ENCODE results near the gene MGLL. TPM values are rescaled to one million over a fixed set of nuclear protein-coding genes. Genes with fewer than 3 reads are reported as not detected.

Gene MGLL
- total RNA-seq, 1 donor from 2014 or later = 27.3 TPM

GRCh38 chr3:127680798-127681221 is 141.5 kb downstream of the MGLL start:
- H3K9ac ChIP-seq (ENCODE audit: low read length) = no peak overlapping the region
- H3K4me3 ChIP-seq (ENCODE audit: insufficient read depth, low read depth, low read length) = no peak overlapping the region
- no peaks in the 10 kb centered on the region for H4K20me1 ChIP-seq (ENCODE audit: insufficient read depth, low read length)
- no peak overlapping the region for H3K4me2 ChIP-seq (ENCODE audit: low read length)
- H3K9me3 ChIP-seq (ENCODE audit: insufficient read depth, low read depth, low read length) = no peaks in the 10 kb centered on the region
- no peak overlapping the region for H2AFZ ChIP-seq (ENCODE audit: low read depth, low read length)
- DNase-seq (ENCODE audit: low read depth) (no peak), FAIRE-seq (no peak)
- Mint-ChIP-seq H3K27ac (ENCODE audit: unreplicated experiment) (no peak overlapping the region), H3K27me3 (ENCODE audit: low read depth, unreplicated experiment) (peaks cover 2% of the 10 kb centered on the region), H3K36me3 (ENCODE audit: low read depth, unreplicated experiment) (peaks cover 10% of the 10 kb centered on the region), H3K4me3 (ENCODE audit: unreplicated experiment) (no peak overlapping the region), H3K4me1 (ENCODE audit: low read depth, unreplicated experiment) (no peaks in the 10 kb centered on the region), H3K9me3 (ENCODE audit: unreplicated experiment) (no peaks in the 10 kb centered on the region)
- no peaks in the 10 kb centered on the region for H3K27me3 ChIP-seq (ENCODE audit: insufficient read depth, low read length)
- no peaks in the 10 kb centered on the region for H3K79me2 ChIP-seq (ENCODE audit: insufficient read depth, low read length)
- TF ChIP-seq EZH2 (IDR thresholded peaks at IDR 0.05; ENCODE audit: insufficient read depth, low read length) (no peak), CTCF (IDR thresholded peaks at IDR 0.05; ENCODE audit: insufficient read depth, low read depth, low read length) (no peak)
- H3K36me3 ChIP-seq (ENCODE audit: insufficient read depth, low read length) = no peaks in the 10 kb centered on the region
- H3K27ac ChIP-seq (ENCODE audit: low read depth, low read length) = no peak overlapping the region
- no peaks in the 10 kb centered on the region for H3K4me1 ChIP-seq (ENCODE audit: insufficient read depth, low read length)

GRCh38 chr3:127680146-127680661 is 142.1 kb downstream of the MGLL start:
- Mint-ChIP-seq H3K4me3 (ENCODE audit: unreplicated experiment) (no peak overlapping the region), H3K9me3 (ENCODE audit: unreplicated experiment) (no peaks in the 10 kb centered on the region), H3K4me1 (ENCODE audit: low read depth, unreplicated experiment) (no peaks in the 10 kb centered on the region), H3K27ac (ENCODE audit: unreplicated experiment) (no peak overlapping the region), H3K36me3 (ENCODE audit: low read depth, unreplicated experiment) (peaks cover 12% of the 10 kb centered on the region), H3K27me3 (ENCODE audit: low read depth, unreplicated experiment) (peaks cover 2% of the 10 kb centered on the region)
- TF ChIP-seq EZH2 (IDR thresholded peaks at IDR 0.05; ENCODE audit: insufficient read depth, low read length) (no peak), CTCF (IDR thresholded peaks at IDR 0.05; ENCODE audit: insufficient read depth, low read depth, low read length) (no peak)
- Histone ChIP-seq H3K4me3 (ENCODE audit: insufficient read depth, low read depth, low read length) (no peak overlapping the region), H3K4me1 (ENCODE audit: insufficient read depth, low read length) (no peaks in the 10 kb centered on the region), H3K79me2 (ENCODE audit: insufficient read depth, low read length) (no peaks in the 10 kb centered on the region), H4K20me1 (ENCODE audit: insufficient read depth, low read length) (no peaks in the 10 kb centered on the region), H2AFZ (ENCODE audit: low read depth, low read length) (no peak overlapping the region), H3K27me3 (ENCODE audit: insufficient read depth, low read length) (no peaks in the 10 kb centered on the region), H3K9me3 (ENCODE audit: insufficient read depth, low read depth, low read length) (no peaks in the 10 kb centered on the region), H3K9ac (ENCODE audit: low read length) (no peak overlapping the region), H3K36me3 (ENCODE audit: insufficient read depth, low read length) (no peaks in the 10 kb centered on the region), H3K4me2 (ENCODE audit: low read length) (no peak overlapping the region), H3K27ac (ENCODE audit: low read depth, low read length) (no peak overlapping the region)
- FAIRE-seq (no peak), DNase-seq (ENCODE audit: low read depth) (no peak)

DNA sequence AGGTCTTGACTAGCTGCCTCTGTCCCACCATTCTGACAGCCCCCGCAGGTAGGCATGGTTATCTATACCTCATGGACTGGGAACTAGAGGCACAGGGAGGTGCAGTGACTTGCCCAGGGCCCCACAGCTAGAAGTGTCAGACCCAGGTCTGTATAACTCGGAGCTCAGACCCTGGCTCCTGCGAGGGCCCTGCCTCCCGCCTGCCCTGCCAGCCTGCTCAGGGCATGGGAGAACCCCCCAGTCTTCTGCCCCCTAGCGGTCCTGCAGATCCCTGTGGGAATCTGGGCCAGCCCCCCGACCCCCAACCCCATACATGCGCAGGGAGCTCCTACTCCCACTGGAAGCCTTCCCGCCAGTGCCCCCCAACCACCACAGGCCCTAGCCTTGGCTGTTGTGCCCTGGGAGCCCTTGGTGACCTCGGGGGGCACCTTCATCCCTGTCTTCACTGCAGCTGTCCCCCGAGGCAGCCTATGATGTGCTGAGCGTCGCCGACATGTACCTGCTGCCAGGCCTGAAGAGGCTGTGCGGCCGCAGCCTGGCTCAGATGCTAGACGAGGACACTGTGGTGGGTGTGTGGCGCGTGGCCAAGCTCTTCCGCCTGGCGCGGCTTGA is 142.7 kb downstream of the MGLL start:
- Mint-ChIP-seq H3K27me3 (ENCODE audit: low read depth, unreplicated experiment) (peaks cover 2% of the 10 kb centered on the region), H3K36me3 (ENCODE audit: low read depth, unreplicated experiment) (peaks cover 12% of the 10 kb centered on the region), H3K9me3 (ENCODE audit: unreplicated experiment) (no peaks in the 10 kb centered on the region), H3K4me3 (ENCODE audit: unreplicated experiment) (no peak overlapping the region), H3K4me1 (ENCODE audit: low read depth, unreplicated experiment) (no peaks in the 10 kb centered on the region), H3K27ac (ENCODE audit: unreplicated experiment) (no peak overlapping the region)
- H3K79me2 ChIP-seq (ENCODE audit: insufficient read depth, low read length) = no peaks in the 10 kb centered on the region
- H3K27ac ChIP-seq (ENCODE audit: low read depth, low read length) = no peak overlapping the region
- H3K4me1 ChIP-seq (ENCODE audit: insufficient read depth, low read length) = no peaks in the 10 kb centered on the region
- H3K9me3 ChIP-seq (ENCODE audit: insufficient read depth, low read depth, low read length) = no peaks in the 10 kb centered on the region
- H3K4me3 ChIP-seq (ENCODE audit: insufficient read depth, low read depth, low read length) = no peak overlapping the region
- H2AFZ ChIP-seq (ENCODE audit: low read depth, low read length) = no peak overlapping the region
- no peaks in the 10 kb centered on the region for H4K20me1 ChIP-seq (ENCODE audit: insufficient read depth, low read length)
- FAIRE-seq = no peak
- no peaks in the 10 kb centered on the region for H3K36me3 ChIP-seq (ENCODE audit: insufficient read depth, low read length)
- no peak overlapping the region for H3K4me2 ChIP-seq (ENCODE audit: low read length)
- DNase-seq (ENCODE audit: low read depth) = no peak
- H3K27me3 ChIP-seq (ENCODE audit: insufficient read depth, low read length) = no peaks in the 10 kb centered on the region
- H3K9ac ChIP-seq (ENCODE audit: low read length) = no peak overlapping the region
- TF ChIP-seq EZH2 (IDR thresholded peaks at IDR 0.05; ENCODE audit: insufficient read depth, low read length) = no peak
- no peak for TF ChIP-seq CTCF (IDR thresholded peaks at IDR 0.05; ENCODE audit: insufficient read depth, low read depth, low read length)
